Body of pancreas (tissue), 4 donors: ENCODE measurements around the gene RIT2.

Experiments used
- POLR2A ChIP-seq, 3 donors: fragments of 450-650 bp; IDR thresholded peaks; one replicate each; pipeline ENCODE4 v1.6.1; 2016; ENCODE audit warnings: antibody characterized with exemption in 3 of 3, mild to moderate bottlenecking in 2 of 3
- TF ChIP-seq, protein P1 (sequence below), 7 experiments: fragments of 450-650 bp in 4 of 7; fragments of 200-600 bp in 3 of 7; sonication (generic) in 3 of 7; IDR thresholded peaks; one replicate each; pipeline ENCODE4 v1.5.1; 2016 to 2019; ENCODE audit warnings: antibody characterized with exemption in 7 of 7

DNA sequence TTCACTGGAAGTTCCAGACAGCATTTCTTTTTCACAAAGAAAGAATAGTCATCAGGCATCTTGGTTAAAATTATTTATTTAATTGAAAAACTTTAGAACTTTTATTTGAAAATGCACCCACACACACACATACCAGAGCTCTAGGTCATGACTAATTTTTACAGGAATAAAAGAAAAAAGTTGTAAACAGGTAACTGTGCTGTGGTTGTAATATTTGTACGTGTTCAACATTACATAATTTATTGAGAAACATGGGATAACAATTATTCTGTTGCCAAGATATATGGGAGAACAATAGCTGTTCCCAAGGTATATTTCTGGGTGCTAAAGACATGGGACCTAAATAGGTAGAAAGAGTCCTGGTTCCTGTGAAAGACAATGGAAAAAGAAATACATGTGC is 104.9 kb downstream of the RIT2 start:
- TF ChIP-seq, protein P1, sequence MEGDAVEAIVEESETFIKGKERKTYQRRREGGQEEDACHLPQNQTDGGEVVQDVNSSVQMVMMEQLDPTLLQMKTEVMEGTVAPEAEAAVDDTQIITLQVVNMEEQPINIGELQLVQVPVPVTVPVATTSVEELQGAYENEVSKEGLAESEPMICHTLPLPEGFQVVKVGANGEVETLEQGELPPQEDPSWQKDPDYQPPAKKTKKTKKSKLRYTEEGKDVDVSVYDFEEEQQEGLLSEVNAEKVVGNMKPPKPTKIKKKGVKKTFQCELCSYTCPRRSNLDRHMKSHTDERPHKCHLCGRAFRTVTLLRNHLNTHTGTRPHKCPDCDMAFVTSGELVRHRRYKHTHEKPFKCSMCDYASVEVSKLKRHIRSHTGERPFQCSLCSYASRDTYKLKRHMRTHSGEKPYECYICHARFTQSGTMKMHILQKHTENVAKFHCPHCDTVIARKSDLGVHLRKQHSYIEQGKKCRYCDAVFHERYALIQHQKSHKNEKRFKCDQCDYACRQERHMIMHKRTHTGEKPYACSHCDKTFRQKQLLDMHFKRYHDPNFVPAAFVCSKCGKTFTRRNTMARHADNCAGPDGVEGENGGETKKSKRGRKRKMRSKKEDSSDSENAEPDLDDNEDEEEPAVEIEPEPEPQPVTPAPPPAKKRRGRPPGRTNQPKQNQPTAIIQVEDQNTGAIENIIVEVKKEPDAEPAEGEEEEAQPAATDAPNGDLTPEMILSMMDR (IDR thresholded peaks at IDR 0.05) = no peak
- TF ChIP-seq POLR2A (IDR thresholded peaks at IDR 0.05) = no peak
